GM18520 (cell line): Measurements from ENCODE around the gene ZNF335.
"Not testable (repeated sequence)": the region's sequence is repeated elsewhere in the genome, so short reads cannot be mapped to it uniquely, and the experiment has no call there.

ENCODE experiments used
- ATAC-seq: cut with Tn5 transposase; IDR thresholded peaks from one replicate; pipeline ENCODE4 v1.9.1; 2021; ENCODE audit not compliant: unreplicated experiment

The ZNF335 gene

GRCh38 chr20:46004187-46004586 lies 32.2 kb upstream of the ZNF335 start:
- no peak for ATAC-seq

DNA sequence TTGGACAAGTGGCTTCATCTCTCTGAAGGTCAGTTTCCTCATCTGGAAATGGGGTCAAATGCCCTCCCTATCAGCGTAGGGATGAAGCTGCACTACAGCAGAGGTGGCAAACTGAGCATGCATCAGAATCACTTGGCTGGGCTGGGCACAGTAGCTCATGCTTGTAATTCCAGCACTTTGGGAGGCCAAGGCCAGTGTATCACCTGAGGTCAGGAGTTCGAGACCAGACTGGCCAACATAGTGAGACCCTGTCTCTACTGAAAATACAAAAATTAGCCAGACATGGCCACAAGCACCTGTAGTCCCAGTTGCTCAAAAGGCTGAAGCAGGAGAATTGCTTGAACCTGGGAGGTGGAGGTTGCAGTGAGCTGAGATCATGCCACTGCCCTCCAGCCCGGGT lies 30.0 kb upstream of the ZNF335 start:
- ATAC-seq = no peak

GRCh38 chr20:46001498-46001897 lies 29.5 kb upstream of the ZNF335 start:
- no peak for ATAC-seq

- ATAC-seq = no peak
Observed at GRCh38 chr20:46000262-46000996, 28.4 kb upstream of the ZNF335 start.

- ATAC-seq = no peak
Observed at GRCh38 chr20:45999557-46000261, 27.7 kb upstream of the ZNF335 start.

DNA sequence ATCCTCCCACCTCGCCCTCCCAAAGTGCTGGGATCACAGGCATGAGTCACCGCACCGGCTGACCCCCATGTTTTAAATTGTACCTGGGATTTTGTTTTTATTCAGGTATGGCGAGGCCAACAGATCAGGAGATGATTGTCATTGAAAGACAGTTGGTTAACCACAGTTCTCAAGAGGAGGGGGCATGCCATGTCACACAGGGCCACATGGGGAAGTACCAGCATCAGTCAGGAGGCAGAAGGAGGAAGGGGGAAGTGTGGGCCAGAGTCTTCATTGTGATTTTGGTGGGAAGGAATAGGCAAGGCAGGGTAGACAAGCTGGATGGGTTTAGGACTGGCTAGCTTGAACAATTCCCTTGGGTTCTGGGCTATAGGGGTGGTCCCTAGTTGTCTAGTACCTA lies 26.8 kb upstream of the ZNF335 start:
- ATAC-seq = no peak

- ATAC-seq = no peak
Observed at GRCh38 chr20:45998337-45998736, 26.3 kb upstream of the ZNF335 start.

- no peak for ATAC-seq
Observed at GRCh38 chr20:45997187-45997586, 25.2 kb upstream of the ZNF335 start.

DNA sequence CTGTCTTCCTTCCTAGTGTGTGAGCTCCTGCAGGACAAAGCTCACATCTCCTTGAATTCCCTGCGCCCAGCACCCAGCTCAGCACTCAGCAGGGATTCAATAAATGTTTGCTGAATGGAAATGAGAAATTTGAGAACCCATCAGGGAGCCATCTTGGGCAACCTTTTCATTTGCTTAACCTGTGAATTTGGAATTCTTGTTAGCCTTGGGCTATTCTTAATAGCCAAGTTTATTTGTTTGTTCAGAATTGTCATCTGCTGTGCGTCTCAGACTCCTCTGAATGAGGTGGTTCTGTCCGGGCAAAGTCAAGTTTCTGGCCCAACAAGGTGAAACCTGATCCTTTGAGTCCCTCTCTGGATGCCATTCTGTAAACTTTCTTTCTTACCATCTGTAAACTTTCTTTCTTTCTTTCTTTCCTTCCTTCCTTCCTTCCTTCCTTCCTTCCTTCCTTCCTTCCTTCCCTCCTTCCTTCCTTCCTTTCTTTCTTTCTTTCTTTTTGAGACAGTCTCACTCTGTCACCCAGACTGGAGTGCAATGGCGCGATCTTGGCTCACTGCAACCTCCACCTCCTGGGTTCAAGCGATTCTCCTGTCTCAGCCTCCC lies 23.6 kb upstream of the ZNF335 start:
- not testable (repeated sequence) for ATAC-seq

DNA sequence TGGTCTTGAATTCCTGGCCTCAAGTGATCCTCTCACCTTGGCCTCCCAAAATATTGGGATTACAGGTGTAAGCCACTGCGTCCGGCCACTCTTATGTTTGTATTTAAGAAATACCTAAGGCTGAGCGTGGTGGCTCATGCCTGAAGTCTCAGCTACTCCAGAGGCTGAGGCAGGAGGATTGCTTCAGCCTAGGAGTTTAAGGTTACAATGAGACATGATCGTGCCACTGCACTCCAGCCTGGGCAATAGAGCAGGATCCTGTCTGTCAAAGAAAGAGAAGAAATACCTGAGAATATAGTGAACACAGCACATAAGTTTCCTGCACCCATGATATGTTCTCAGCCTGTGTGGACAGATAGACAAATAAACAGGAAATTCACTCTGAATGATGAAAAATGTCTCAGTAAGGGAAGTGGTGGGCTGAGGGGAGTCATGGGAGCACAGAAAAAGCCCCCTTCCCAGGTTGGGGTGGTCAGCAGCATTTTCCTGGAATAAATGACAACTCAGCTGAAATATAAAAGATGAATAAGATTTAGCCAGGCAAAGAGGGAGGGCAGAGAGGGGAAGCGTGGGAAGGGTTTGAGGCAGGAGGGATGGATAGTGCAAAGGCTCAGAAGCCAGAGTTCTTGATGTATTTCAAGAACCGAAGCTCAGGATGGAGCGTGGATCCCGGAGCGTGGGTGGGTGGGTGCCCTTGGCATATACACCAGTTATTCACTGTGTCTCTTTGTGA lies 22.9 kb upstream of the ZNF335 start:
- ATAC-seq = no peak

GRCh38 chr20:45993197-45993951 lies 21.4 kb upstream of the ZNF335 start:
- no peak for ATAC-seq

DNA sequence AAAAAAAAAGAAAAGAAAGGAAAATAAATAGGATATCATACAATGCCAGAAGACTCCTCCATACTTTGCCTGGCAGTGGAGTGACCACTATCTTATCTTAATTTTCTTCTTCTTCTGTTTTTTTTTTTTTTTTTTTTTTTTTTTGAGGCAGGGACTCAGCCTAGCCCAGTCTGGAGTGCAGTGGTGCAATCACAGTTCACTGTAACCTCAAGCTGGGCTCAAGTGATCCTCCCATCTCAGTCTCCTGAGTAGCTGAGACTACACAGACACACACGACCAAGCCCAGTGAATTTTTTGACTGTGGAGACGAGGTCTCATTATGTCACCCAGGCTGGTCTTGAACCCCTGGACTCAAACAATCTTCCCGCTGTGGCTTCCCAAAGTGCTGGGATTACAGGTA lies 19.6 kb upstream of the ZNF335 start:
- no peak for ATAC-seq

DNA sequence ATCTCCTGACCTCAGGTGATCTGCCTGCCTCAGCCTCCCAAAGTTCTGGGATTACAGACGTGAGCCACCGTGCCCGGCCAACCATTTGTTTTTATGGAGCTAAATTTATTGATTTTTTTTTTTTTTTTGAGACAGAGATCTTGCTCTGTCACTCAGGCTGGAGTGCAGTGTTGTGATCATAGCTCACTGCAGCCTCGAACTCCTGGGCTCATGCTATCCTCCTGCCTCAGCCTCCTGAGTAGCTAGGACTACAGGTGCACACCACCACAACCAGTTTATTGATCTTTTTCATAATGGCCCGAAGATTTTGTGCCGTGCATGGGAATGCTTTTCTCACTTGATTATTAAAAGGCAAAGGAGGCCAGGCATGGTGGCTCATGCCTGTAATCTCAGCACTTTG lies 16.8 kb upstream of the ZNF335 start:
- ATAC-seq = not testable (repeated sequence)

DNA sequence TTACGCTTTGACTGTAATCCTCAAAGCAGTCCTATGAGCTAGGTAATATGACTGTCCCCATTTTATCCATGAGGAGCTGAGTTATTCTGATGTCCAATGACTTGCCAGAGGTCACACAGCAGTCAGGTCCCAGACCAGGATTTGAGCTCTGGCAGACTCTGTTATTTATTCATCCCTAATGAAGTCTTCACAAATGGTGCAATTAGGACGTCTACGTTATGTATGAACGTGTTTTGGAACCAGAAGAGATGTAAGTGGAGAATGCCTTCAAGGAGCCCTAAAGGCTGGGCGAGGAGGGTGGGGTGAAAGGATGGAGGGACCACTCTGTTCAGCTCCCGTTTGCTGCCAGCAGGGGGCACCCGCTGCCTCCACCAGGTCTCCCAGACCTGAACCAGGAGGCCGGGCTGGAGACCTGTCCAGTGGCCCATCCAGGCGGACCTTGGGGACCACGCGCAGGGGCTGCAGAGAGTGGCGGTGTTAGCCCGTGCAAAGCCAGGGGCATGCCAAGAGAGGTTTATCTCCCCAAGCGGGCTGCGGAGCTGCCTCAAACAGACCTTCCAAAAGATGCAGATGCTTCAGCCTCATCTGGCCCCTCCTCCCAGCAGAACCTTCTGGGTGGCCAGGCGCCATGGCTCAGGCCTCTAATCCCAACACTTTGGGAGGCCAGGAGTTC lies 15.2 kb upstream of the ZNF335 start:
- no peak for ATAC-seq

GRCh38 chr20:45985573-45985972 lies 13.6 kb upstream of the ZNF335 start:
- no peak for ATAC-seq

DNA sequence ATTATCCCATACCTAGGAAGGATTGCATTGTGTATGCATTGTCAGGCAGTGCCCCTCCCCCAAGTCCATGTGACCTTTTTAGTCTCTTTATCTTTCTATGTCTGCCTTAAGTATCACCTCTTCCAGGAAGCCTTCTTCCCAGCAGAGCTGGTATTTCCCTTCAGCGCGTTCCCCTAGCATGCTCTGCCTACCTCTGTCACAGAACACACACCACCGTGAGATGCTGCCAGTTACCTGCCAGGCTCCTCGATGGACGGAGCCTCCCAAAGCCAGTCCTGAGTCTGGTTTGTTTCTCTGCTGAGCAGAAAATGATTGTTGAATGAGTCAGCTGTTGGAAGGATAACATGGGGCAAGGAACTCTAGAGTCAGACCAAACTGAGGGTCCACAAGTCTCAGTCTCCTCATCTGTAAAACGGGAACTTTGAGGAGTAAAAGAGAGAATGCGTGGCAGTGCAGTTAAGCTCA lies 11.3 kb upstream of the ZNF335 start:
- ATAC-seq = no peak

DNA sequence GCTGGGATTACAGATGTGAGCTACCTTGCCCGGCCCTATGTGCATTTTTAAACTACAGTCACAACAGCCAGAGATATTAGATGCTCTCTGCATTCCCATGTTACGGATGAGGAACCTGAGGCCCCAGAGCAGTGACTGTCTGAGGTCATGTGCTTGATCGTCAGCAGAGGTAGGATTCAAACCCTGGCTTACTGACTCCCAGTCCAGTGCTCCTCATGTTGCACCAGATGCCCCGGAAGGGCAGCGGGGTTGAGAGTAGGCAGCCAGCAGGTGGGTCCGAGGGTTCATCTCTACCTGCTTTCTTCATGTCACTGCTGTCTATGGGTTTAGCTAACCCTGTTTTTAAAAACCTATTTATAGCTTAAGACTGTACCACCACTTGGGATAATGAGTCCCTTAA lies 9.3 kb upstream of the ZNF335 start:
- ATAC-seq = no peak

GRCh38 chr20:45976086-45976485 lies 4.1 kb upstream of the ZNF335 start:
- no peak for ATAC-seq

GRCh38 chr20:45975686-45976085 lies 3.7 kb upstream of the ZNF335 start:
- no peak for ATAC-seq

GRCh38 chr20:45974896-45975565 lies 3.0 kb upstream of the ZNF335 start:
- no peak for ATAC-seq
